GM12891 (cell line): Measurements from ENCODE around the gene CATSPERB.

Source experiments
- POLR2A ChIP-seq: IDR thresholded peaks from 2 replicates; pipeline ENCODE4 v1.6.1; 2011; ENCODE audit warnings: low read depth, low read length, control low read depth
- POLR2AphosphoS5 ChIP-seq: IDR thresholded peaks from 2 replicates; pipeline ENCODE4 v1.6.1; 2011; ENCODE audit warnings: low read depth, low read length, control low read depth
- POU2F2 ChIP-seq: IDR thresholded peaks from 2 replicates; pipeline ENCODE4 v1.6.1; 2011; ENCODE audit warnings: low read depth, mild to moderate bottlenecking, control low read depth, low read length, moderate library complexity
- SPI1 ChIP-seq: IDR thresholded peaks from 2 replicates; pipeline ENCODE4 v1.6.1; 2011; ENCODE audit warnings: low read depth, low read length, control low read depth
- TAF1 ChIP-seq: IDR thresholded peaks from 2 replicates; pipeline ENCODE4 v1.6.1; 2011; ENCODE audit warnings: low read depth, low read length, control low read depth

DNA sequence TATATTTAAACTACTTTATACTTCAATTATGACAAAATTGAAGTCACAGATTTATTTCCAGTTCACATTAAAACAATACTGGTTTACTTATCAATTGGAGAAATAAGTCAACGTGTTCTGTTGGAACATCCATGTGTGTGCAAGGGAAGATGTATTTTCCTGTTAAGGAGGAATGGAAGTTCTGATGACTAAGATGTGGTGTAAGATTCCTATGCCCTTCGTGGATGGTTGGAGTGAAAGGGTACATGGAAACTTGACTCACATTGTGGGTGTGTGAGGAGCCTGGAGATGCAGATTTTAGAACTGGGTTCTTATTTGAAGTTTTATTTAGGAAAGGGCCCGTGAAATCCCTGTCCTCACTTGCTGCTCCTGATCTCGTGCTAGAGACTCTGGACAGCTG is 95.3 kb downstream of the CATSPERB start:
- no peak for TF ChIP-seq POLR2AphosphoS5
- TF ChIP-seq POLR2A = no peak
- no peak for TF ChIP-seq TAF1
- no peak for TF ChIP-seq SPI1
- TF ChIP-seq POU2F2 = no peak
